DND-41 (cell line): ENCODE results near the gene CENPH.
"Not testable (repeated sequence)": the region's sequence is repeated elsewhere in the genome, so short reads cannot be mapped to it uniquely, and the experiment has no call there.

ENCODE experiments used
- ATAC-seq: fragments of 200-7000 bp; cut with Tn5 transposase; 3 replicates; pipeline ENCODE4 v1.9.1; 2021; ENCODE audit warnings: low read depth; ENCODE audit not compliant: insufficient read depth
- DNase-seq: peaks from one replicate; pipeline ENCODE4 v3.0.0-alpha.2; 2020
- H2AFZ ChIP-seq: 2 replicates; pipeline ENCODE4 v1.6.0; 2012; ENCODE audit warnings: low read depth, low read length
- H3K27ac ChIP-seq: 2 replicates; pipeline ENCODE4 v1.5.1; 2012; ENCODE audit warnings: low read length, inconsistent platforms
- H3K27me3 ChIP-seq: fragments of 200-600 bp; sonication (generic); 2 replicates; pipeline ENCODE4 v1.6.0; 2012; ENCODE audit warnings: low read length, mild to moderate bottlenecking, inconsistent platforms; ENCODE audit not compliant: insufficient read depth, poor library complexity
- H3K36me3 ChIP-seq: 2 replicates; pipeline ENCODE4 v1.5.1; 2012; ENCODE audit warnings: low read length, inconsistent platforms; ENCODE audit not compliant: insufficient read depth
- H3K4me1 ChIP-seq: 2 replicates; pipeline ENCODE4 v1.5.1; 2012; ENCODE audit warnings: mild to moderate bottlenecking, low read length; ENCODE audit not compliant: insufficient read depth
- H3K4me2 ChIP-seq: 2 replicates; pipeline ENCODE4 v1.6.0; 2012; ENCODE audit warnings: mild to moderate bottlenecking, moderate library complexity, low read length, inconsistent platforms; ENCODE audit not compliant: insufficient read depth
- H3K4me3 ChIP-seq, 2 experiments: fragments of 200-600 bp in 1 of 2; shearing (Covaris generic) in 1 of 2; 2 replicates each; pipeline ENCODE4 v1.5.1; 2012 to 2016; ENCODE audit warnings: inconsistent platforms in 2 of 2, low read length in 2 of 2, mild to moderate bottlenecking in 2 of 2, low read depth in 1 of 2, moderate library complexity in 1 of 2
- H3K79me2 ChIP-seq: 2 replicates; pipeline ENCODE4 v1.6.0; 2012; ENCODE audit warnings: low read length, inconsistent platforms; ENCODE audit not compliant: insufficient read depth
- H3K9ac ChIP-seq: 2 replicates; pipeline ENCODE4 v1.6.0; 2012; ENCODE audit warnings: low read depth, mild to moderate bottlenecking, inconsistent platforms, low read length, moderate library complexity
- H3K9me3 ChIP-seq: 2 replicates; pipeline ENCODE4 v1.5.1; 2012; ENCODE audit warnings: low read length, moderate library complexity, mild to moderate bottlenecking, inconsistent platforms; ENCODE audit not compliant: insufficient read depth, severe bottlenecking
- H4K20me1 ChIP-seq: 2 replicates; pipeline ENCODE4 v1.6.0; 2012; ENCODE audit warnings: low read length; ENCODE audit not compliant: insufficient read depth
- EZH2 ChIP-seq: IDR thresholded peaks from 3 replicates; pipeline ENCODE4 v1.6.1; 2012; ENCODE audit warnings: borderline replicate concordance, low read depth, mild to moderate bottlenecking, moderate library complexity, low read length, inconsistent platforms; ENCODE audit not compliant: severe bottlenecking
- TF ChIP-seq, protein P1 (sequence below): IDR thresholded peaks from 2 replicates; pipeline ENCODE4 v1.5.1; 2012; ENCODE audit warnings: borderline replicate concordance, low read length, moderate library complexity, mild to moderate bottlenecking; ENCODE audit not compliant: poor library complexity, severe bottlenecking; ENCODE audit errors: extremely low read depth

Gene CENPH

DNA sequence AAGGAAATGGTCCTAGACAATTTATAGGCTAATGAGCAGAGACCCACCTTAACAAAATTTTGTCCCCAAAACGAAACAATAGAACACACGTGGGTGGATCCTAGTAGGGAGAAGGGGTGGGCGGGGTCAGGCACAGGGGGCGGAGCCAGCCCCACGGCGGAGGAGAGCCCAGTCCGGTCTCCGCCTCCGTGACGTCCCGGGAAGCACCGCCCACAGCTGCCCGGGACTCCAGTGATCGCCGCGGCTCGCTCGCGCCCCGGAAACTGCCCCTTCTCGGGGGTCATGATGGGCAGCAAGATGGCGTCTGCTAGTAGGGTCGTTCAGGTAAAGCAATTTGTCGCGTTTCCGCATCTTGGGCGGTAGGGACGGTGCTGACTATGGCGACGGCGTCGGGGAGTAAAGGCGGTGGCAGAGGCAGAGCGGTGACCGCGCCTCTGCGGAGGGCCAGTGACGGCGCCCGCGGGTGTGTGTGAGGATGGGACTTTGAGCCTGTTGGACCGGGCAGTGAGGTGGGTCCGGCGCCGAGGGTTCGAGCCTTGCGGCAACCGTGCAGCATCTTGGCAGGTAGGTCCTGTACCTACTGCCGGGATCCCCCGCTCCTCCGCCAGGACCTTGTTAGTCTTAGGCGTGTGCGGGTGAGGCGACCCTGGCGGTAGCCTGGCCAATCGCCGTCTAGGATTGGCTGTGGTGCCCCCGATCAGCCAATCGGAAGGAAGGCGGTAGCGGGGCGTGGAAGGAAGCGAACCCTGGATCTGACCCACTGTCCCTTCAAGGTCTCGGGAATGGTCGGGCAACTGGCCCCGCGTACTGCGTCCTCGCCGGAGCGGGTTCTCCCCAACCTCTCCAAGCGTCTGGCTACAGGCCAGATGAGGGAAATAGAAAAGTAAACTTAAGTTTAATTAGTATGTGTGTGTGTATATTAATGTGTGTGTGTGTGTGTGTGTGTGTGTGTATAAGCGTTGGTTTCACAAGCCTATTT lies 28.5 kb downstream of the CENPH start:
- Histone ChIP-seq H3K4me1 (peaks cover 29% of the 10 kb centered on the region), H3K27ac (peak overlapping the region; percentile 74), H3K79me2 (peaks cover 43% of the 10 kb centered on the region), H3K4me3 (peak overlapping the region; percentile 39 to 87), H2AFZ (peak overlapping the region; percentile 90), H4K20me1 (no peaks in the 10 kb centered on the region), H3K9me3 (no peaks in the 10 kb centered on the region), H3K4me2 (peak overlapping the region; percentile 65), H3K27me3 (no peaks in the 10 kb centered on the region), H3K9ac (peak overlapping the region; percentile 63), H3K36me3 (peaks cover 11% of the 10 kb centered on the region)
- TF ChIP-seq EZH2 = no peak
- TF ChIP-seq, protein P1, sequence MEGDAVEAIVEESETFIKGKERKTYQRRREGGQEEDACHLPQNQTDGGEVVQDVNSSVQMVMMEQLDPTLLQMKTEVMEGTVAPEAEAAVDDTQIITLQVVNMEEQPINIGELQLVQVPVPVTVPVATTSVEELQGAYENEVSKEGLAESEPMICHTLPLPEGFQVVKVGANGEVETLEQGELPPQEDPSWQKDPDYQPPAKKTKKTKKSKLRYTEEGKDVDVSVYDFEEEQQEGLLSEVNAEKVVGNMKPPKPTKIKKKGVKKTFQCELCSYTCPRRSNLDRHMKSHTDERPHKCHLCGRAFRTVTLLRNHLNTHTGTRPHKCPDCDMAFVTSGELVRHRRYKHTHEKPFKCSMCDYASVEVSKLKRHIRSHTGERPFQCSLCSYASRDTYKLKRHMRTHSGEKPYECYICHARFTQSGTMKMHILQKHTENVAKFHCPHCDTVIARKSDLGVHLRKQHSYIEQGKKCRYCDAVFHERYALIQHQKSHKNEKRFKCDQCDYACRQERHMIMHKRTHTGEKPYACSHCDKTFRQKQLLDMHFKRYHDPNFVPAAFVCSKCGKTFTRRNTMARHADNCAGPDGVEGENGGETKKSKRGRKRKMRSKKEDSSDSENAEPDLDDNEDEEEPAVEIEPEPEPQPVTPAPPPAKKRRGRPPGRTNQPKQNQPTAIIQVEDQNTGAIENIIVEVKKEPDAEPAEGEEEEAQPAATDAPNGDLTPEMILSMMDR = peak; percentile 13
- ATAC-seq (peak; percentile 89), DNase-seq (peak; percentile 95)

DNA sequence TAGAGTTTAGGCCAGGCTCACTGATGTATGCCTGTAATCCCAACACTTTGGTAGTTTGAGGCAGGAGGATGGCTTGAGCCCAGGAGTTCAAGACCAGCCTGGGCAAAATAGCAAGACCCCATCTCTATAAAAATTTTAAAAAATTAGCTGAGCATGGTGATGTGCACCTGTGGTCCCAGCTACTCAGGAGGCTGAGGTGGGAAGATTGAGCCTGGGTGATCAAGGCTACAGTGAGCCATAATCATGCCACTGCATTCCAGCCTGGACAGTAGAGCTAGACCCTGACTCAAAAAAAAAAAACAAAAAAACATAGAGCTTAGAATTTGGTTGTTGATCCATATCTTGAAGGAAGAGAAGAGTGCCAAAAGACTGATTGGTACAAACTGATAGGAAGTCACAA lies 30.6 kb downstream of the CENPH start:
- Histone ChIP-seq H3K9me3 (no peaks in the 10 kb centered on the region), H3K27ac (no peak overlapping the region), H3K79me2 (peaks cover 47% of the 10 kb centered on the region), H3K9ac (no peak overlapping the region), H2AFZ (no peak overlapping the region), H3K36me3 (peaks cover 6% of the 10 kb centered on the region; the same call in 1 of the 2 replicates), H3K4me2 (peak overlapping the region; percentile 3; the same call in 1 of the 2 replicates), H3K27me3 (no peaks in the 10 kb centered on the region), H3K4me3 (no peak overlapping the region), H4K20me1 (no peaks in the 10 kb centered on the region), H3K4me1 (peaks cover 29% of the 10 kb centered on the region)
- ATAC-seq = no peak
- TF ChIP-seq, protein P1 = no peak
- TF ChIP-seq EZH2 = no peak
- no peak for DNase-seq

DNA sequence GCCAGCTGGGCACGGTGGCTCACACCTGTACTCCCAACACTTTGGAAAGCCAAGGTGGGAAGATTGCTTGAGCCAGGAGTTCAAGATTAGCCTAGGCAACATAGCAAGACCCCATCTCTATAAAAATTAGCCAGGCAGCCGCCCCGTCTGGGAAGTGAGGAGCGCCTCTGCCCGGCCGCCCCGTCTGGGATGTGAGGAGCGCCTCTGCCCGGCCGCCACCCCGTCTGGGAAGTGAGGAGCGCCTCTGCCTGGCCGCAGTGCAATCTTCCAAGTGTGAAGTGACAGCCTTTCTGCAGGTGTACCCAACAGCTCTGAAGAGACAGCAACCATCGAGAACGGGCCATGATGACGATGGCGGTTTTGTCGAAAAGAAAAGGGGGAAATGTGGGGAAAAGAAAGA lies 31.0 kb downstream of the CENPH start:
- not testable (repeated sequence) for ATAC-seq, H2AFZ ChIP-seq, H4K20me1 ChIP-seq, H3K9me3 ChIP-seq, H3K4me2 ChIP-seq, H3K9ac ChIP-seq, H3K4me3 ChIP-seq, DNase-seq, H3K27ac ChIP-seq, H3K27me3 ChIP-seq, H3K36me3 ChIP-seq
- Histone ChIP-seq H3K79me2 (peaks cover 47% of the 10 kb centered on the region), H3K4me1 (peaks cover 29% of the 10 kb centered on the region)

DNA sequence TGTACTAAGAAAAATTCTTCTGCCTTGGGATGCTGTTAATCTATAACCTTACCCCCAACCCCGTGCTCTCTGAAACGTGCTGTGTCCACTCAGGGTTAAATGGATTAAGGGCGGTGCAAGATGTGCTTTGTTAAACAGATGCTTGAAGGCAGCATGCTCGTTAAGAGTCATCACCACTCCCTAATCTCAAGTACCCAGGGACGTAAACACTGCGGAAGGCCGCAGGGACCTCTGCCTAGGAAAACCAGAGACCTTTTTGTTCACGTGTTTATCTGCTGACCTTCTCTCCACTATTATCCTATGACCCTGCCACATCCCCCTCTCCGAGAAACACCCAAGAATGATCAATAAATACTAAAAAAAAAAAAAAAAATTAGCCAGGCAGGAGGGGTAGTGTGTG lies 31.4 kb downstream of the CENPH start:
- not testable (repeated sequence) for H3K9ac ChIP-seq, H3K4me3 ChIP-seq, H3K4me2 ChIP-seq, DNase-seq, H3K27me3 ChIP-seq, H4K20me1 ChIP-seq, ATAC-seq, H2AFZ ChIP-seq, H3K27ac ChIP-seq, H3K9me3 ChIP-seq, H3K36me3 ChIP-seq
- Histone ChIP-seq H3K4me1 (peaks cover 28% of the 10 kb centered on the region), H3K79me2 (peaks cover 47% of the 10 kb centered on the region)
